Loucy (cell line): ENCODE measurements around the gene CACNA1H.

Experiments used
- CTCF ChIP-seq: fragments of 200-600 bp; sonication (generic); conservative IDR thresholded peaks from 2 replicates; pipeline ENCODE4 v1.5.1; 2014; ENCODE audit warnings: mild to moderate bottlenecking, antibody characterized with exemption, low read length
- EZH2phosphoT487 ChIP-seq: fragments of 200-600 bp; IDR thresholded peaks from 2 replicates; pipeline ENCODE4 v1.6.1; 2018; ENCODE audit warnings: antibody characterized with exemption, mild to moderate bottlenecking, moderate library complexity, borderline replicate concordance

- TF ChIP-seq CTCF (no peak), EZH2phosphoT487 (no peak)
Observed at GRCh38 chr16:1262210-1262845, 109.4 kb downstream of the CACNA1H start.
